GM10266 (cell line): ENCODE measurements around the gene DGKH.

Source experiments
- DNase-seq: peaks from one replicate; pipeline ENCODE4 v3.0.0; 2012; ENCODE audit errors: extremely low spot score
- CTCF ChIP-seq: IDR thresholded peaks from 2 replicates; pipeline ENCODE4 v1.5.1; 2012; ENCODE audit warnings: mild to moderate bottlenecking, low read depth; ENCODE audit not compliant: control insufficient read depth, insufficient read depth; ENCODE audit errors: missing control alignments

Gene DGKH

DNA sequence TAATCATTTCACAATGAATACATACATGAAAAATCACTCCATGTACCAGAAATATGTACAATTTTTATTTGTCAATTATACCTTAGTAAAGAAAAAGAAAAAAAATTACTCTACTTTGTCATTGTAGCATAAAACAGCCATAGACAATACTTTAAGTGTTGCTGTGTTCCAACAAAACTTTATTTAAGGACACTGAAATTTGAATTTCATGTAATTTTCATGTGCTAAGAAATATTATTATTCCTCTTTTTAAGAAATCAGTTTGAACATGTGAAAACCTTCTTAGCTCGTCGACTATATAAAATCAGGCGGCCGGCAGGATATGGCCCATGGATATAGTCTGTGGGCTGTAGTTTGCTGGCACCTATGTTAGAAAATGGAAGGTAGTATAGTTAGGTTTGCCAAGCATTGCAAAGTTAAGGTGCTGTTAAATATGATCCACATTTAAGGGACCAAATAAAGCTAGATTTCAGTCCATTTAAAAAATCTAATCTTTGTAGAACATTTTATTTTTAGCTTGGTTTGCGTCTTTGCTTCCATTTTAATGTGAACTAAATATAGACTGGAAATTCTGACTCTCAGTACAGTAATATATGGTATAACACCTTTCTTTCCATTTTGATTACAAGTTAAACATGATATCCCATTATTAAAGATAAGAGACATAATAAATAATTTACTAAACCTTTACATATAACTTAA is 6.5 kb downstream of the DGKH start:
- DNase-seq: no peak
- no peak for TF ChIP-seq CTCF

DNA sequence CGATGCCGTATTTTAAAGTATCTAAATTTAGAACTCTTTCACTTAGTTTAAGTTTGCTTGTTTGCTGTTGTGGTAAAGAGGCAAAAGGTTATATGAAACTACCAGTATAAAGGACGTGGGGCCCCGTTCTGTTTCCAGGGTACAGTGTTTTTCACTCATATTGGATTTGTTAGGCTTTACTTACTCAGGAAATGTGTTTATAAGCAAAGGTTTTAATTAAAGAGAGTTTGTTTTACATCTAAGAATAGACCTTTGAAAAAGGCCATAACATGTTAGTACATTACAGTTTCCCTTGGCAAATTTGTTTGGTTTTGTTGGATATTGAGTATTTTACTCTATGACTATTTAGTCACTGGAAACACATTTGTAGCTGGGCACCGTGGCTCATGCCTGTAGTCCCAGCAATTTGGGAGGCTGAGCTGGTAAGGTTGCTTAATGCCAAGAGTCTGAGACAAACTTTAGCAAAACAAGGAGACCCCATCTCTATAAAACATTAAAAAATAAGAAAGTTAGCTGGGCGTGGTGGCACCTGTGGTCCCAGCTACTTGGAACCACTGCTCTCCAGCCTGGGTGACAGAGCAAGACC is 7.1 kb downstream of the DGKH start:
- no peak for TF ChIP-seq CTCF
- DNase-seq: no peak

GRCh38 chr13:42056146-42056545 is 7.7 kb downstream of the DGKH start:
- TF ChIP-seq CTCF: no peak
- DNase-seq: no peak

DNA sequence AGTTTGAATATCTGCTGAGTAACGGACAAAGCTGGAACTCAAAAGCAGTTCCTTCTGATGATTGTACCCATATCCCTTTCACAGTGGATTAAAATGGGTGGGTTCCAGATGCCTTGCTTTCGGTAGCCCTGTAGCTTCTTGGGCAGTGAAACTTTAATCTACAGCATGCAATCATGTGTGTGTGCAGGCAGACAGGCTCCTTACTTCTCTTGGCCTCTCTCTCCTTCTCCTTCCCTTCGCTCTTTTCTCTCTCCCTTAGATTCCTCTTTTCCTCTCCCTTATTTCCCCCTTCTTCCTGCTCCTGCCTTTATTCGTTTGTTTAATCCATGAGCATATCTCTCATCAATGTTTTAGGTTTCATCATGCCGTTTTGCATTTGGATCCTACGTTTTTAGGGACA is 8.1 kb downstream of the DGKH start:
- no peak for TF ChIP-seq CTCF
- no peak for DNase-seq

GRCh38 chr13:42057918-42058530 is 9.6 kb downstream of the DGKH start:
- TF ChIP-seq CTCF: no peak

DNA sequence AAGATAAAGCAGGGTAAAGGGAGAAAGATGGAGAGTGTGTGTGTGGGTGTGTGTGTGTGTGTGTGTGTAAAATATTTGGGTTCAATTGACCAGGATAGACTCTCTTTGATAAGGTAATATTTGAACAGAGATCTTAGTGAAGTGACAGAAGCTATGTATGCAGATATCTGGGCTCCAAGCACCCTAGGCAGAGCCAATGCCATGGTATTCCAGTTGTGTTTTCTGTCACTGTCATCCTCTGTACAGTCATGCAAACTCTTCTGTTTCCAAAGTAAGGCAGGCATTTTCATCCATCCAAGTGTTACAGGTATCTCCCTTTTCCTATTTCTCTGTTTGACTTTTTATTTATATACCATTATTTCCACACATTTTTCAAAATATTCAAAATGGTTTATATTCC is 13.5 kb downstream of the DGKH start:
- DNase-seq: no peak
- TF ChIP-seq CTCF: no peak

More at GRCh38 chr13:42057918-42058530, 9.6 kb downstream of the DGKH start:
- no peak for DNase-seq

- TF ChIP-seq CTCF: no peak
- no peak for DNase-seq
These were observed 14.7 kb downstream of the DGKH start for GRCh38 chr13:42063105-42063504.
